Activated CD4-positive, alpha-beta T cell treated with anti-CD3 and anti-CD28 coated beads for 36 hours (primary cell): ENCODE data around the gene ASPHD1. TPM values are rescaled to one million over a fixed set of nuclear protein-coding genes. Genes with fewer than 3 reads are reported as not detected.

ENCODE experiments used
- ATAC-seq: fragments of 200-7000 bp; cut with Tn5 transposase; one replicate; pipeline ENCODE4 v1.10.0; 2021; ENCODE audit warnings: mild to moderate bottlenecking, moderate library complexity
- CTCF ChIA-PET: fragments of 350-600 bp; sonication (Branson Sonifier 250); formaldehyde crosslinking; loops from one replicate; lab custom pipeline; 2021; ENCODE audit warnings: antibody characterized with exemption; lab: Charles Lee
- POLR2A ChIA-PET: fragments of 350-600 bp; sonication (Branson Sonifier 250); formaldehyde crosslinking; loops from one replicate; lab custom pipeline; 2021; ENCODE audit warnings: antibody characterized with exemption, inconsistent platforms; lab: Charles Lee
- DNase-seq: peaks from one replicate; pipeline ENCODE4 v3.0.0-alpha.2; 2020
- H3K27ac Mint-ChIP-seq: one replicate; pipeline ENCODE4 v1.8.0; 2021; ENCODE audit warnings: mixed read lengths
- H3K27me3 Mint-ChIP-seq: one replicate; pipeline ENCODE4 v1.8.0; 2021; ENCODE audit warnings: mixed read lengths
- H3K36me3 Mint-ChIP-seq: one replicate; pipeline ENCODE4 v1.8.0; 2021; ENCODE audit warnings: low read depth, mixed read lengths
- H3K4me1 Mint-ChIP-seq: one replicate; pipeline ENCODE4 v1.8.0; 2021; ENCODE audit warnings: mixed read lengths
- H3K4me3 Mint-ChIP-seq: one replicate; pipeline ENCODE4 v1.8.0; 2021; ENCODE audit warnings: mild to moderate bottlenecking, moderate library complexity, mixed read lengths
- H3K9me3 Mint-ChIP-seq: one replicate; pipeline ENCODE4 v1.8.0; 2021; ENCODE audit warnings: low read depth, mixed read lengths
- intact Hi-C, 2 experiments: fragments of 100-400 bp; cut with DNase I in 1 of 2; cut with micrococcal nuclease in 1 of 2; formaldehyde crosslinking; loops; one replicate each; pipeline versions ENCODE4 v1.14.2 to v1.15.1; 2022 to 2024; cut with DNase I, micrococcal nuclease
- total RNA-seq, 2 experiments: library from RNA; stranded (reverse); gene quantifications; one replicate each; pipeline ENCODE4 v1.2.3, GENCODE V29; 2021

ASPHD1 gene
- total RNA-seq, 2 experiments from 2014 or later = 2.7 to 3.2 TPM

GRCh38 chr16:29940656-29941055, 40.4 kb downstream of the ASPHD1 start:
- ATAC-seq = no peak
- H3K9me3 Mint-ChIP-seq = no peaks in the 10 kb centered on the region
- peaks cover 2% of the 10 kb centered on the region for H3K4me1 Mint-ChIP-seq
- no peaks in the 10 kb centered on the region for H3K36me3 Mint-ChIP-seq
- no peak for DNase-seq
- peaks cover 3% of the 10 kb centered on the region for H3K27me3 Mint-ChIP-seq
- H3K4me3 Mint-ChIP-seq = no peak overlapping the region
- no peak overlapping the region for H3K27ac Mint-ChIP-seq
- CTCF ChIA-PET = no interaction called here
- intact Hi-C loops = loop anchor here in 1 of 2 experiments (5.0 kb wide), 1 partner anchor 93 kb away; no protein-coding TSS in a partner anchor
- POLR2A ChIA-PET = no interaction called here

GRCh38 chr16:29943846-29944799, 43.8 kb downstream of the ASPHD1 start:
- ATAC-seq (no peak), DNase-seq (no peak)
- intact Hi-C loops = loop anchor here in 1 of 2 experiments (5.0 kb wide), 1 partner anchor 97 kb away; no protein-coding TSS in a partner anchor
- H3K9me3 Mint-ChIP-seq = no peaks in the 10 kb centered on the region
- H3K4me1 Mint-ChIP-seq = peaks cover 2% of the 10 kb centered on the region
- H3K27me3 Mint-ChIP-seq = peaks cover 3% of the 10 kb centered on the region
- H3K36me3 Mint-ChIP-seq = no peaks in the 10 kb centered on the region
- no peak overlapping the region for H3K4me3 Mint-ChIP-seq
- CTCF ChIA-PET = interaction anchor here (0.7 to 1.2 kb wide), 4 partner anchors 9 to 400 kb away, joined by 3 to 4 read pairs (median 4); no protein-coding TSS in a partner anchor
- POLR2A ChIA-PET = no interaction called here
- no peak overlapping the region for H3K27ac Mint-ChIP-seq

- intact Hi-C loops = no loop called here
- H3K36me3 Mint-ChIP-seq = peaks cover 2% of the 10 kb centered on the region
- ChIA-PET CTCF (interaction anchor here (1.1 kb wide), 1 partner anchor 9 kb away, joined by 3 read pairs; no protein-coding TSS in a partner anchor), POLR2A (no interaction called here)
- peaks cover 3% of the 10 kb centered on the region for H3K9me3 Mint-ChIP-seq
- peaks cover 4% of the 10 kb centered on the region for H3K27me3 Mint-ChIP-seq
- H3K27ac Mint-ChIP-seq = no peak overlapping the region
- H3K4me3 Mint-ChIP-seq = no peak overlapping the region
- H3K4me1 Mint-ChIP-seq = peaks cover under 1% of the 10 kb centered on the region
- DNase-seq = no peak
- no peak for ATAC-seq
Observed at GRCh38 chr16:29947897-29948296, 47.6 kb downstream of the ASPHD1 start.

- CTCF ChIA-PET = interaction anchor here (0.8 kb wide), 2 partner anchors 38 to 432 kb away, joined by 3 to 4 read pairs; no protein-coding TSS in a partner anchor
- ATAC-seq = no peak
- peaks cover 2% of the 10 kb centered on the region for H3K36me3 Mint-ChIP-seq
- intact Hi-C loops = no loop called here
- no peak for DNase-seq
- peaks cover 3% of the 10 kb centered on the region for H3K9me3 Mint-ChIP-seq
- H3K27me3 Mint-ChIP-seq = peaks cover 4% of the 10 kb centered on the region
- H3K27ac Mint-ChIP-seq = no peak overlapping the region
- no peak overlapping the region for H3K4me3 Mint-ChIP-seq
- POLR2A ChIA-PET = no interaction called here
- no peaks in the 10 kb centered on the region for H3K4me1 Mint-ChIP-seq
Observed at GRCh38 chr16:29950806-29951461, 50.6 kb downstream of the ASPHD1 start.

GRCh38 chr16:29951625-29952365, 51.5 kb downstream of the ASPHD1 start:
- POLR2A ChIA-PET = no interaction called here
- Mint-ChIP-seq H3K27ac (no peak overlapping the region), H3K4me1 (no peaks in the 10 kb centered on the region), H3K9me3 (peaks cover 3% of the 10 kb centered on the region), H3K4me3 (no peak overlapping the region), H3K27me3 (peaks cover 4% of the 10 kb centered on the region), H3K36me3 (peaks cover 2% of the 10 kb centered on the region)
- ATAC-seq (no peak), DNase-seq (no peak)
- CTCF ChIA-PET = interaction anchor here (0.8 kb wide), 1 partner anchor 431 kb away, joined by 4 read pairs; no protein-coding TSS in a partner anchor
- intact Hi-C loops = no loop called here

Other genes with a start within 250 kb of the ASPHD1 start
- 100 to 1,000 TPM; 103 to 127 TPM for gene SPN, start 237.2 kb upstream of the ASPHD1 start, total RNA-seq
- 1 to 10 TPM; 5.7 to 6.8 TPM for gene QPRT, start 221.3 kb upstream of the ASPHD1 start, total RNA-seq
- gene C16orf54, start 154.5 kb upstream of the ASPHD1 start, total RNA-seq = 10 to 100 TPM; 21.3 to 22.0 TPM
- gene ZG16, start 122.2 kb upstream of the ASPHD1 start, total RNA-seq = not detected
- gene KIF22, start 109.7 kb upstream of the ASPHD1 start, total RNA-seq = 100 to 1,000 TPM; 153 to 168 TPM
- 100 to 1,000 TPM; 306 to 387 TPM for gene MAZ, start 94.0 kb upstream of the ASPHD1 start, total RNA-seq
- gene PRRT2, start 88.3 kb upstream of the ASPHD1 start, total RNA-seq = under 1 TPM; 0.64 to 0.93 TPM
- 10 to 100 TPM; 20.6 to 25.6 TPM for gene PAGR1, start 84.3 kb upstream of the ASPHD1 start, total RNA-seq
- 100 to 1,000 TPM in 1 of 2 experiments, 10 to 100 TPM in 1; 86.2 to 101 TPM for gene MVP, start 80.0 kb upstream of the ASPHD1 start, total RNA-seq
- gene CDIPT, start 37.3 kb upstream of the ASPHD1 start, total RNA-seq = 10 to 100 TPM; 35.1 to 50.0 TPM
- under 1 TPM; 0.27 to 0.42 TPM for gene SEZ6L2, start 938 bp upstream of the ASPHD1 start, total RNA-seq
- gene KCTD13, start 25.7 kb downstream of the ASPHD1 start, total RNA-seq = 10 to 100 TPM; 30.4 to 33.4 TPM
- 10 to 100 TPM; 34.6 to 42.5 TPM for gene TMEM219, start 61.6 kb downstream of the ASPHD1 start, total RNA-seq
- gene TAOK2, start 73.4 kb downstream of the ASPHD1 start, total RNA-seq = 10 to 100 TPM; 24.1 to 24.4 TPM
- 10 to 100 TPM; 25.1 to 36.8 TPM for gene HIRIP3, start 95.1 kb downstream of the ASPHD1 start, total RNA-seq
- gene INO80E, start 95.8 kb downstream of the ASPHD1 start, total RNA-seq = 100 to 1,000 TPM in 1 of 2 experiments, 10 to 100 TPM in 1; 80.1 to 106 TPM
- gene DOC2A, start 110.5 kb downstream of the ASPHD1 start, total RNA-seq = 1 to 10 TPM in 1 of 2 experiments, under 1 TPM in 1; 0.69 to 1.3 TPM
- not detected for gene C16orf92, start 122.7 kb downstream of the ASPHD1 start, total RNA-seq
- gene TLCD3B, start 130.8 kb downstream of the ASPHD1 start, total RNA-seq = 1 to 10 TPM; 3.7 to 4.0 TPM
- 1,000 to 10,000 TPM; 2,482 to 3,644 TPM for gene ALDOA, start 165.3 kb downstream of the ASPHD1 start, total RNA-seq
- gene PPP4C, start 175.5 kb downstream of the ASPHD1 start, total RNA-seq = 100 to 1,000 TPM; 106 to 113 TPM
- 1 to 10 TPM; 2.7 to 3.0 TPM for gene TBX6, start 191.4 kb downstream of the ASPHD1 start, total RNA-seq
- gene YPEL3, start 195.7 kb downstream of the ASPHD1 start, total RNA-seq = 10 to 100 TPM; 17.4 to 19.1 TPM
- gene GDPD3, start 213.0 kb downstream of the ASPHD1 start, total RNA-seq = 1 to 10 TPM; 6.1 to 7.0 TPM
- 10 to 100 TPM; 59.0 to 81.7 TPM for gene MAPK3, start 222.7 kb downstream of the ASPHD1 start, total RNA-seq